Tibial nerve (tissue), 4 donors: ENCODE measurements around the gene LRRC1. TPM values are rescaled to one million over a fixed set of nuclear protein-coding genes. Genes with fewer than 3 reads are reported as not detected.

Source experiments
- DNase-seq, 2 donors: peaks; one replicate each; pipeline ENCODE4 v3.0.0-alpha.2; 2019; ENCODE audit warnings: low spot score in 2 of 2
- H3K27ac ChIP-seq, 4 donors: fragments of 200-600 bp; sonication (generic) in 3 of 4; one replicate each; pipeline ENCODE4 v1.5.1; 2017 to 2019; ENCODE audit warnings: mild to moderate bottlenecking in 1 of 4
- H3K27me3 ChIP-seq, 2 donors: fragments of 200-600 bp; sonication (generic) in 1 of 2; one replicate each; pipeline versions ENCODE4 v1.5.1 to v1.6.0; 2017 to 2019
- H3K36me3 ChIP-seq, 3 donors: fragments of 200-600 bp; sonication (generic); one replicate each; pipeline ENCODE4 v1.5.1; 2018 to 2019
- H3K4me1 ChIP-seq, 4 donors: fragments of 200-600 bp; sonication (generic) in 3 of 4; one replicate each; pipeline ENCODE4 v1.5.1; 2017 to 2019
- H3K4me3 ChIP-seq, 4 donors: fragments of 200-600 bp; sonication (generic) in 3 of 4; one replicate each; pipeline ENCODE4 v1.5.1; 2017 to 2019; ENCODE audit warnings: mild to moderate bottlenecking in 1 of 4, moderate library complexity in 1 of 4
- H3K9me3 ChIP-seq, 4 donors: fragments of 200-600 bp; sonication (generic) in 3 of 4; one replicate each; pipeline ENCODE4 v1.5.1; 2017 to 2019
- EP300 ChIP-seq, 2 donors: sonication (generic); formaldehyde crosslinking; IDR thresholded peaks; one replicate each; pipeline ENCODE4 v1.6.1; 2017; ENCODE audit warnings: antibody characterized with exemption in 2 of 2, mild to moderate bottlenecking in 1 of 2
- POLR2A ChIP-seq, 2 donors: fragments of 450-650 bp; IDR thresholded peaks; one replicate each; pipeline ENCODE4 v1.6.1; 2017; ENCODE audit warnings: antibody characterized with exemption in 2 of 2, mild to moderate bottlenecking in 2 of 2, moderate library complexity in 2 of 2
- WGBS, 2 donors: methylation state at CpG; one replicate each; pipeline ENCODE4 v1.1.5; 2018; 5-methylcytosine and 5-hydroxymethylcytosine counted together
- total RNA-seq, 4 donors: library from RNA; depleted of rRNA; stranded (reverse); fragments of >200 nt; gene quantifications; one replicate each; pipeline ENCODE4 v1.1.0, GENCODE V29; 2016
- TF ChIP-seq, protein P1 (sequence below), 5 experiments: fragments of 200-600 bp in 3 of 5; fragments of 450-650 bp in 2 of 5; sonication (generic) in 3 of 5; IDR thresholded peaks; one replicate each; pipeline ENCODE4 v1.5.1; 2016 to 2019; ENCODE audit warnings: antibody characterized with exemption in 5 of 5, mild to moderate bottlenecking in 3 of 5, moderate library complexity in 2 of 5

Gene LRRC1
- total RNA-seq, 4 donors from 2014 or later: 22.8 to 50.0 (median 39.6) TPM

DNA sequence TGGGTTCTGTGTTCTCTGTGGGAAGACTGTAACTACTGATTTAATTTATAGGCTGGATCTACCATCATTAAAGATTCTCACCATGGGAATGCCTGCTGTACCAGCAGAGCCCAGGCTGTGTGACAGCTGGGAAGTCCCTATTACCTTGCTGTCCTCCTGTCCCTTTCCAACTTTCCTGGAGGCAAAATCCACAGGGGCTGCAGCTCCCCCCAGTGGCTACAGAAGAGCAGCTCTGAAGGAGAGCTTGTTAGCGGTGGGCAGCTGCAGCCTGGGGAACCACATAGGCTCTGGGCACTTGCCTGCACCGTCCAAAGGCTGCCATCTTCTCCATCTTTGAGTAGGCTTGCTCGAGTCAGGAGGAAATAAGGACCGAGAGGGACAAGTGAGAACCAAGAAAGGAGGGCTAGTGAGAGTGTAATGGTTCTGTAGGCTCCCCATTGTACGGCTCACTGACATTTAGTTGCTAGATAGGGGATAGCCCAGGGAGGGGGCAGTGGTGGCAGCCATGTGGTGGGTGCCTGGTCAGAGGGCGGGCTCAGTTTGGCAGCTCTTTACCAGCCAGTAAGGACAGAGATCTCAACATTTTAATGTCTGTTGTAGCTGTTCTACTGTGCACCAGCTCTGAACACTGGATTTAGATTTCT lies 161.4 kb downstream of the LRRC1 start:
- Histone ChIP-seq H3K27me3 (no peaks in the 10 kb centered on the region), H3K9me3 (peaks cover 0 to 2% (median 0%) of the 10 kb centered on the region in 4 donors), H3K36me3 (no peaks in the 10 kb centered on the region), H3K4me3 (no peak overlapping the region), H3K4me1 (peaks cover 0 to 5% (median 0%) of the 10 kb centered on the region in 4 donors), H3K27ac (no peak overlapping the region)
- peak; percentile 25 to 35 for DNase-seq
- WGBS, 2 donors: 25 to 32% methylated on average over 6 of the region's 6 CpGs
- TF ChIP-seq POLR2A (IDR thresholded peaks at IDR 0.05) (no peak), EP300 (IDR thresholded peaks at IDR 0.05) (no peak)
- TF ChIP-seq, protein P1, sequence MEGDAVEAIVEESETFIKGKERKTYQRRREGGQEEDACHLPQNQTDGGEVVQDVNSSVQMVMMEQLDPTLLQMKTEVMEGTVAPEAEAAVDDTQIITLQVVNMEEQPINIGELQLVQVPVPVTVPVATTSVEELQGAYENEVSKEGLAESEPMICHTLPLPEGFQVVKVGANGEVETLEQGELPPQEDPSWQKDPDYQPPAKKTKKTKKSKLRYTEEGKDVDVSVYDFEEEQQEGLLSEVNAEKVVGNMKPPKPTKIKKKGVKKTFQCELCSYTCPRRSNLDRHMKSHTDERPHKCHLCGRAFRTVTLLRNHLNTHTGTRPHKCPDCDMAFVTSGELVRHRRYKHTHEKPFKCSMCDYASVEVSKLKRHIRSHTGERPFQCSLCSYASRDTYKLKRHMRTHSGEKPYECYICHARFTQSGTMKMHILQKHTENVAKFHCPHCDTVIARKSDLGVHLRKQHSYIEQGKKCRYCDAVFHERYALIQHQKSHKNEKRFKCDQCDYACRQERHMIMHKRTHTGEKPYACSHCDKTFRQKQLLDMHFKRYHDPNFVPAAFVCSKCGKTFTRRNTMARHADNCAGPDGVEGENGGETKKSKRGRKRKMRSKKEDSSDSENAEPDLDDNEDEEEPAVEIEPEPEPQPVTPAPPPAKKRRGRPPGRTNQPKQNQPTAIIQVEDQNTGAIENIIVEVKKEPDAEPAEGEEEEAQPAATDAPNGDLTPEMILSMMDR (IDR thresholded peaks at IDR 0.05): peak; percentile 48 to 71 (median 62)

GRCh38 chr6:53956804-53957203 lies 162.0 kb downstream of the LRRC1 start:
- no peaks in the 10 kb centered on the region for H3K36me3 ChIP-seq
- H3K4me1 ChIP-seq: peaks cover 0 to 5% (median 0%) of the 10 kb centered on the region in 4 donors
- no peak overlapping the region for H3K27ac ChIP-seq
- no peaks in the 10 kb centered on the region for H3K27me3 ChIP-seq
- H3K9me3 ChIP-seq: no peaks in the 10 kb centered on the region
- no peak overlapping the region for H3K4me3 ChIP-seq
- TF ChIP-seq EP300 (IDR thresholded peaks at IDR 0.05) (no peak), POLR2A (IDR thresholded peaks at IDR 0.05) (no peak)
- TF ChIP-seq, protein P1 (IDR thresholded peaks at IDR 0.05): no peak
- DNase-seq: no peak

- Histone ChIP-seq H3K4me1 (peaks cover 0 to 5% (median 0%) of the 10 kb centered on the region in 4 donors), H3K36me3 (no peaks in the 10 kb centered on the region), H3K4me3 (no peak overlapping the region), H3K27me3 (no peaks in the 10 kb centered on the region), H3K27ac (no peak overlapping the region), H3K9me3 (no peaks in the 10 kb centered on the region)
- no peak for TF ChIP-seq POLR2A (IDR thresholded peaks at IDR 0.05)
- TF ChIP-seq, protein P1 (IDR thresholded peaks at IDR 0.05): no peak
- TF ChIP-seq EP300 (IDR thresholded peaks at IDR 0.05): no peak
- no peak for DNase-seq
- 90 to 94% methylated on average over 2 of the region's 2 CpGs for WGBS, 2 donors
Measured at GRCh38 chr6:53959717-53960116, 164.9 kb downstream of the LRRC1 start.

DNA sequence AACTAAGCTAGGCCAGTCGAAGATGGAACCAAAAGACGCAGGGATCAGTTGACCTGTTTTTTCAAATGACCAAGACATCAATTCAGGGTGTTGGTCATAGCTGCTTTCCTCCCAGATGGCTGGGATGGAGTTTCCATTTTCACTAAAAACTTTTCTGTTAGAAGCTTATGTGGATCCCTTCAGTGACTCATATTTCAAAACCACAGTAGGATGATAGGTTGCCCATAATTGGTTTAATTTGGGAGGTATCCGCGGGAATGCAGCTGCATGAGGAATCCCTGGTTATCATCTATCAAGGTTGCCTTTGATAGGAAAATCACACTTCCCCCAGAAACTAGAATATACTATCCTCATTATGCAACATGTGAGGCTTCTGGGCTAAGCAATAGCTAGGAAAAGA lies 165.5 kb downstream of the LRRC1 start:
- H3K4me1 ChIP-seq: peaks cover 0 to 5% (median 0%) of the 10 kb centered on the region in 4 donors
- H3K9me3 ChIP-seq: no peaks in the 10 kb centered on the region
- 88 to 93% methylated on average over 4 of the region's 4 CpGs for WGBS, 2 donors
- no peak for DNase-seq
- no peaks in the 10 kb centered on the region for H3K27me3 ChIP-seq
- TF ChIP-seq EP300 (IDR thresholded peaks at IDR 0.05): no peak
- no peak for TF ChIP-seq POLR2A (IDR thresholded peaks at IDR 0.05)
- TF ChIP-seq, protein P1 (IDR thresholded peaks at IDR 0.05): no peak
- no peaks in the 10 kb centered on the region for H3K36me3 ChIP-seq
- H3K27ac ChIP-seq: no peak overlapping the region
- H3K4me3 ChIP-seq: no peak overlapping the region

DNA sequence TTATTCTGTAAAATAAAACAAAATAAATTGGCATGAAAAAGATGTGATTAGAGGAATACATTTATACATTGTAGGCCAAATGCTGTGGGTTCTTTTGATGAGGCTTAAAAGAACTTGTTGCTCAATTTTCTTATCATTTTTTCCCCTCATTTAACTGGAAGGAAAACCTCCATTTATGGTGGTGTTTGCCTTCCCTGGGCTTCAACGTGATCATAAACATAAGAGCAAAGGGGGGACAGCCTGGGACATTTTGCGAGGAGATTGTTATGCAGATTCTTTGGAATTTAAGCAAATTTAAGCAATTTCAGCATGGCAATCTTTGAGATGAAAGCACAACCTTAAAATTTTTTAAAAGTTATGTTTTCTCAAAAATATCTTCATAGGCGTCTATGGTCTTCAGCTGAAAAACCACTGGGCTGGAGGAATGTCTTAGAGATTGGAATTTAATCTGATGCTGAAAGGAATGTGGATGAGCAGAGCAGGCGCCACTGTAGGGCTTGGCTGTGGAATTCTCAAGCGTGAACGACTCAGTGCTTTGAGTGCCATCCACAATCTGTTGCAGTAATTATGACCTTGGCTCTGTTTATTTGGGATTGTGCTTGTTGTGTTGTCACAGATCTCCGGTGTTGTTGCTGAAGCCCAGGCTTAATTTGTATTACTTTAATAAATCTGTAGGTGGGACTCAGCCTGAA lies 167.0 kb downstream of the LRRC1 start:
- no peaks in the 10 kb centered on the region for H3K27me3 ChIP-seq
- 53 to 64% methylated on average over 7 of the region's 7 CpGs for WGBS, 2 donors

More for the DNA sequence above, 167.0 kb downstream of the LRRC1 start:
- Histone ChIP-seq H3K4me3 (no peak overlapping the region), H3K4me1 (no peaks in the 10 kb centered on the region), H3K9me3 (no peaks in the 10 kb centered on the region), H3K27ac (no peak overlapping the region), H3K36me3 (no peaks in the 10 kb centered on the region)
- no peak for DNase-seq
- TF ChIP-seq, protein P1 (IDR thresholded peaks at IDR 0.05): no peak
- TF ChIP-seq POLR2A (IDR thresholded peaks at IDR 0.05) (no peak), EP300 (IDR thresholded peaks at IDR 0.05) (no peak)
